Dendritic cell treated with granulocyte-macrophage colony-stimulating factor and Interleukin-4, amounts not matched to agents 40 ng/mL and 50 ng/mL, for 4 days (primary cell): ENCODE data around the gene GLMP.

Source experiments
- H3K27ac Mint-ChIP-seq: one replicate; pipeline ENCODE4 v1.8.0; 2022; ENCODE audit warnings: mild to moderate bottlenecking, mixed read lengths
- H3K27me3 Mint-ChIP-seq: one replicate; pipeline ENCODE4 v1.8.0; 2022; ENCODE audit warnings: mild to moderate bottlenecking, mixed read lengths
- H3K36me3 Mint-ChIP-seq: one replicate; pipeline ENCODE4 v1.8.0; 2022; ENCODE audit warnings: low read depth, mixed read lengths
- H3K4me1 Mint-ChIP-seq: one replicate; pipeline ENCODE4 v1.8.0; 2022; ENCODE audit warnings: low read depth, mixed read lengths
- H3K4me3 Mint-ChIP-seq: one replicate; pipeline ENCODE4 v1.8.0; 2022; ENCODE audit warnings: mild to moderate bottlenecking, moderate library complexity, mixed read lengths
- H3K9me3 Mint-ChIP-seq: one replicate; pipeline ENCODE4 v1.8.0; 2022; ENCODE audit warnings: mixed read lengths
- intact Hi-C: fragments of 100-400 bp; cut with micrococcal nuclease; formaldehyde crosslinking; loops from one replicate; pipeline ENCODE4 v1.15.0; 2022

Gene GLMP

DNA sequence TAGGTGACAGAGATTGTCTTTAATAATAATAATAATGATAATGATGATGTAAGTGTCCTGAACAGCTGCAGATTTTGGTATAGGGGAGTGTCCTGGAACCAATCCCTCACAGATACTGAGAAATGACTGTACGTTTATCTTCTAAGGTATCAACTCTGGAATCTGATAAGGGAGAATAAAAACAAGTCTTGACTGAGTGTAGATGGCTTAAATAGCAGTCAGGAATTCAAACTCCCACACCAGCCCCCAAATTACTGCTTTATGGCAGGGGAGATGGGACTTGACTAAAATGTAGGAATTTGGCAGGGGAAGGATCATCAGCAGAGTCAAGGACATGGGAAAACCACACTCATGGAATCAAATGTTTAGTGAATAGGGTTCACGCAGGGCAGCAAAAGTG is 9.7 kb upstream of the GLMP start:
- H3K9me3 Mint-ChIP-seq: no peaks in the 10 kb centered on the region
- intact Hi-C loops: no loop called here
- H3K4me1 Mint-ChIP-seq: no peaks in the 10 kb centered on the region
- H3K36me3 Mint-ChIP-seq: peaks cover 69% of the 10 kb centered on the region
- H3K27me3 Mint-ChIP-seq: no peaks in the 10 kb centered on the region
- H3K4me3 Mint-ChIP-seq: no peak overlapping the region
- no peak overlapping the region for H3K27ac Mint-ChIP-seq

DNA sequence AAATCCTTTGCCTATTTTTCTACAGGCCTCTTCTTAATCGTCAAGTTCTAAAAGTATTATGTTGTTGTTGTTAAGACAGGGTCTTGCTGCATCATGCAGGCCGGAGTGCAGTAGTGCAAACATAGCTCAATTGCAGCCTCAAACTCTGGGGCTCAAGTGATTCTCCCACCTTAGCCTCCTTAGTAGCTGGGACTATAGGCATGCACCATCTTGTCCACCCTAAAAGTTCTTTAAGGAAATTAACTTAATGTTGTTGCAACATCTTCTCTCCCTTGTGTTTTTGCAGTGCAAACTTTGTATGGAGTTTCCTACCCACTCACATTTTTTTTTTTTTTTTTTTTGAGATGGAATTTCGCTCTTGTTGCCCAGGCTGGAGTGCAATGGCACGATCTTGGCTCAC is 7.8 kb upstream of the GLMP start:
- Mint-ChIP-seq H3K4me1 (no peaks in the 10 kb centered on the region), H3K36me3 (peaks cover 50% of the 10 kb centered on the region), H3K4me3 (no peak overlapping the region), H3K27me3 (no peaks in the 10 kb centered on the region), H3K9me3 (no peaks in the 10 kb centered on the region), H3K27ac (no peak overlapping the region)
- intact Hi-C loops: no loop called here

DNA sequence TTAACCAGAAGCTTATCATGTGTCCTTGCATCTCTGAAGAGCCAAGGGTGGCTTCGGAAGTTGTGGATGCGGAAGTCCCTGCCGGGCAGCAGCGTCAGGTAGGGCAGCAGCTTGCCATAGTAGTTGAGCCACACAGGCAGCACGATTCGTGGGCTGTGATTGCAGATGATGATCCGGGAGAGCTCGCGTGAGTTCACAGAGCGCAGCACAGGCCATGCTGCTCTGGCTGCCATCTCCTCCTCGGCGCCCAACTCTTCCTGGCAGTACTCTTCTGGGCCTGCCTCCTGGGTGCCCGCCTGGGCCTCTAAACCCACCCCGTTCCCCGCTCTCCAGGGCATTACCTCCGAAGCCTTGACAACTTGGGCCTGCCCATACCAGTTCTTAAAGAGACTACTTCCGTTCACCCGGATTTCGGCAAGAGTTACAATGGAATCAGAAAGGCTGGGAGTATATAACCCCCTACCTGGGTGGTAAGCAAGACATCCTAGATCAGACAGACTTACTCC is 3.4 kb upstream of the GLMP start, which contains the start of gene VHLL:
Gene VHLL, minus strand, starts transcription at position 456 of the 506 bp plus-strand sequence. Its CDS starts 118 bp downstream, at position 338.
- peaks cover 1% of the 10 kb centered on the region for H3K27me3 Mint-ChIP-seq
- H3K27ac Mint-ChIP-seq: no peak within 1 kb of the TSS
- no peaks in the 10 kb centered on the region for H3K9me3 Mint-ChIP-seq
- intact Hi-C loops: no loop called here
- H3K4me3 Mint-ChIP-seq: no peak within 1 kb of the TSS
- H3K36me3 Mint-ChIP-seq: peaks cover 26% of the 10 kb centered on the region
- peaks cover 15% of the 10 kb centered on the region for H3K4me1 Mint-ChIP-seq

DNA sequence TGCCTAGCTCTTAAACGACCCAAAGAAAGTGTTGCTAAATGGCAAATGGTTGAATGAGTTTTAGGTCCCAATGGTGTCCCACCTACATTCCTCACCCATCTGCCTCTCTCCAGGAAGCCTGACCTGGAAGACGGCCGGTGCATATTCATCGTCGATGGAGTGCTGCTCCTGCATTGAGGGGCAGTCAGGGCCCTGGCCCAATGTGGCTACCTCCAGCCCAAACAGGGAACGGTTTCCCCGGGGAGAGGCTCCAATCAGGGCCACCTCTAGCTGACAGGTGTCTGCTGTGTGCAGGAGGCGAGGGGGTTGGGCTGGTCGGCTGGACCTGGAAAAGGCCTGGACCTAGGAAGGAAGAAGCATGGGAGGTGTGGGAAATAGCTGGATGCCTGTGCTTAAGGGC is 1.6 kb downstream of the GLMP start:
- peaks cover 51% of the 10 kb centered on the region for H3K36me3 Mint-ChIP-seq
- H3K4me1 Mint-ChIP-seq: peaks cover 53% of the 10 kb centered on the region
- peak overlapping the region; percentile 97 for H3K4me3 Mint-ChIP-seq
- intact Hi-C loops: no loop called here
- H3K9me3 Mint-ChIP-seq: no peaks in the 10 kb centered on the region
- peaks cover 1% of the 10 kb centered on the region for H3K27me3 Mint-ChIP-seq
- H3K27ac Mint-ChIP-seq: no peak overlapping the region

DNA sequence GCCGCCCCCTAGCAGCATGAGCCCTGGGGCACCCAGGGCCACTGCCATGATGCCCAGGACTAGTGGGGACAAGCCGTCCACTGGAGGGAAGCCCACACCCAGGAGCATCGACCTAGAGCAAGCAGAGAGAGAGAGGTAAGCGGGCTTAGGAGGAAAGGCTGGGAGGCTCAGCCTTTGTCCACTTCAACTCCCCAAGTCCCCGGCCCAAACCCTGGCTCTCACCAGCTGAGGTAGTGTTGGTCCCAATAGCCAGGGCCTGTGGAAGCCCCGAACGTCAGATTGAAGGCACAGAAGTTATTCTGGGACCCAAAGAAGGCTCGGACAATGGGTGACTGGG is 2.4 kb downstream of the GLMP start:
- Mint-ChIP-seq H3K4me1 (peaks cover 53% of the 10 kb centered on the region), H3K4me3 (peak overlapping the region; percentile 30), H3K27me3 (peaks cover 1% of the 10 kb centered on the region), H3K27ac (peak overlapping the region; percentile 38), H3K9me3 (no peaks in the 10 kb centered on the region), H3K36me3 (peaks cover 60% of the 10 kb centered on the region)
- intact Hi-C loops: no loop called here

DNA sequence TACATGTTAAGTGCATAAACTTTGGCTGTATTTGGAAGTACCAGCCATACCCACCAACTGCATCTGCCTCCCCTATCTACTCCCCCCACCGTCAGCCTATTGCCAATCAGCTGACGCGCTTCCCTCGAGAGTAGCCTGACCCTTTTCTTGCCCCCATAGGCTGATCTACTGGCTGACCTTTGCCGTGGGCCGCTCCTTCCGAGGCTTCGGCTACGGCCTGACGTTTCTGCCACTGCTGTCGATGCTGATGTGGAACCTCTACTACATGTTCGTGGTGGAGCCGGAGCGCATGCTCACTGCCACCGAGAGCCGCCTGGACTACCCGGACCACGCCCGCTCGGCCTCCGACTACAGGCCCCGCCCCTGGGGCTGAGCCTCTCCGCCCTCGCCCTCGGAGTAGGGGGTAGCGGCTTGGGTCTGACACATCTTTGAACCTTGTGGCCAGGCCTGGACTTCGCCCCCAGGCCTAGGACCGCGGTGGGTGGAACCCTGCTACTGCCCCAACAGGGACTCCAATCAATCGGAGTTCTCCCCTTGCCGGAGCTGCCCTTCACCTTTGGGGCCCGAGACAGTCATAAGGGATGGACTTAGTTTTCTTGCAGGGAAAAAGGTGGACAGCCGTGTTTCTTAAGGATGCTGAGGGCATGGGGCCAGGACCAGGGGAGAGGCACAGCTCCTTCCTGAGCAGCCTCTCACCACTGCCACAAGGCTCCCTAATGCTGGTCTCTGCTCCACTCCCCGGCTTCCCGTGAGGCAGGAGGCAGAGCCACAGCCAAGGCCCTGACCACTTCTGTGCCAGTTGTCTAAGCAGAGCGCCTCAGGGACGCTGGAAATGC is 4.0 kb downstream of the GLMP start:
- H3K27me3 Mint-ChIP-seq: peaks cover 1% of the 10 kb centered on the region
- peaks cover 71% of the 10 kb centered on the region for H3K36me3 Mint-ChIP-seq
- no peaks in the 10 kb centered on the region for H3K9me3 Mint-ChIP-seq
- peak overlapping the region; percentile 81 for H3K27ac Mint-ChIP-seq
- H3K4me3 Mint-ChIP-seq: peak overlapping the region; percentile 74
- intact Hi-C loops: no loop called here
- peaks cover 53% of the 10 kb centered on the region for H3K4me1 Mint-ChIP-seq

DNA sequence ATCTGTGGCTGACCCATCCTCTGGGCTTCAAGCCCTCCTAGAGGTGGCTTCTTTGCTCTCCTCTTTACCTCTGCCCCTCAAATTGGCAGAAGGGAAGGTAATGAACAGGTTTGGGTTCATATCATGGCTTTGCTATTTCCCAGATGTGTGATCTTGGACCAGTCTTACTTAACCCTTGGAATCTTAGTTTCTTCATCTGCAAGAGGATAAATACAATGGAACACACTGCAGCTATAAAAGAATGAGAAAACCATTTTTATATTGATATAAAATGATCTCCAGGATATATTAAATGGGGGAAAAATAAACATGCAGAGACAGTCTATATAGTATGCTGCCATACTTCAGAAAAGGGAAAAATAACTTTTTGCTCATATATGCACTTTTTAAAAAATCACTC is 5.6 kb downstream of the GLMP start:
- no peak overlapping the region for H3K27ac Mint-ChIP-seq
- H3K9me3 Mint-ChIP-seq: no peaks in the 10 kb centered on the region
- no peak overlapping the region for H3K4me3 Mint-ChIP-seq
- peaks cover 80% of the 10 kb centered on the region for H3K36me3 Mint-ChIP-seq
- H3K27me3 Mint-ChIP-seq: peaks cover under 1% of the 10 kb centered on the region
- intact Hi-C loops: loop anchor here (10.0 kb wide), 1 partner anchor 45 kb away; the partner anchor contains the start of genes CCT3 and TSACC
- H3K4me1 Mint-ChIP-seq: peaks cover 62% of the 10 kb centered on the region

DNA sequence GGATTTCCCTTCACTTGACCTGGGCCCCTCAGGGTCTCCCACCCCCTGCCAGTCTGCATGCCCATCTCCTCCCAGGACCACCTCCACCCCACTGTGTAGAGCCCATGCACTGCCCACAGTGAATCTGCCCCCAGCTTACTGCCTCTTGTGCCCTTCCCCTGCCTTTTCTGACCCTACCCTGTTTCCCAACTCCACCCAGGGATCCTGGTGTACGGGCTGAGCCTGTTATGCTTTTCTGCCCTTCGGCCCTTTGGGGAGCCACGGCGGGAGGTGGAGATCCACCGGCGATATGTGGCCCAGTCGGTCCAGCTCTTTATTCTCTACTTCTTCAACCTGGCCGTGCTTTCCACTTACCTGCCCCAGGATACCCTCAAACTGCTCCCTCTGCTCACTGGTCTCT is 9.4 kb downstream of the GLMP start:
- Mint-ChIP-seq H3K9me3 (no peaks in the 10 kb centered on the region), H3K4me3 (no peak overlapping the region), H3K27ac (peak overlapping the region; percentile 42), H3K4me1 (peaks cover 58% of the 10 kb centered on the region), H3K36me3 (peaks cover 58% of the 10 kb centered on the region), H3K27me3 (no peaks in the 10 kb centered on the region)
- intact Hi-C loops: loop anchor here (10.0 kb wide), 1 partner anchor 49 kb away; the partner anchor contains the start of genes CCT3 and TSACC

DNA sequence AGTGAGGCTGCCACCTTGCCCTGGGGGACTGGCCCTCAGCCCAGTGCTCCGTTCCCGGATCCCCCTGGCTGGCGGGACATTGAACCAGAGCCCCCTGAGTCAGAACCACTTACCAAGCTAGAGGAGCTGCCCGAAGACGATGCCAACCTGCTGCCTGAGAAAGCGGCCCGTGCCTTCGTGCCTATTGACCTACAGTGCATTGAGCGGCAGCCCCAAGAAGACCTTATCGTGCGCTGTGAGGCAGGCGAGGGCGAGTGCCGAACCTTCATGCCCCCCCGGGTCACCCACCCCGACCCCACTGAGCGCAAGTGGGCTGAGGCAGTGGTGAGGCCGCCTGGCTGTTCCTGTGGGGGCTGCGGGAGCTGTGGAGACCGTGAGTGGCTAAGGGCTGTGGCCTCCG is 10.0 kb downstream of the GLMP start:
- intact Hi-C loops: loop anchor here (10.0 kb wide), 1 partner anchor 49 kb away; the partner anchor contains the start of genes CCT3 and TSACC
- peaks cover 60% of the 10 kb centered on the region for H3K36me3 Mint-ChIP-seq
- no peaks in the 10 kb centered on the region for H3K27me3 Mint-ChIP-seq
- H3K27ac Mint-ChIP-seq: peak overlapping the region; percentile 42
- peaks cover 60% of the 10 kb centered on the region for H3K4me1 Mint-ChIP-seq
- no peaks in the 10 kb centered on the region for H3K9me3 Mint-ChIP-seq
- no peak overlapping the region for H3K4me3 Mint-ChIP-seq

DNA sequence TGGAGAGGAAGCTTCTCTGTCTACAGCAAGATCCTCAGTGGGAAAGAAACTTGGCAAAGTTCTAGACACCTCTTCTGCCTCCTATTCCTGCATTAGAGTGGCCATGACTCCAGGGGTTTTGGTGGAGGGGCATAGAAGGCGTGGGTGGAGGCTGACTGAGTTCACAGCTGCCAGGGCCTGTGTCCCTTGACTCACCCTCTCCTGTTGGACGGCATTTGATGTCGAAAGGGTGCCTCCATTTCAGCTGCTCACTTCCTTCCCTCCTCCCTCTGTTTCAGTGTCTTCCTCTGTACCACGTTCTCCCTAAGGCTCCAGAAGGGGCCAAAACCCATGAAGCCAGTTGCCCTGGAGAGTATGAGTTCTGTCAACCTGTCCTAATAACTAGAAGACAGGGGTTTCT is 10.7 kb downstream of the GLMP start:
- H3K27ac Mint-ChIP-seq: peak overlapping the region; percentile 10
- H3K9me3 Mint-ChIP-seq: no peaks in the 10 kb centered on the region
- peaks cover 67% of the 10 kb centered on the region for H3K36me3 Mint-ChIP-seq
- peaks cover 62% of the 10 kb centered on the region for H3K4me1 Mint-ChIP-seq
- no peak overlapping the region for H3K4me3 Mint-ChIP-seq
- intact Hi-C loops: loop anchor here (10.0 kb wide), 1 partner anchor 50 kb away; the partner anchor contains the start of genes CCT3 and TSACC
- no peaks in the 10 kb centered on the region for H3K27me3 Mint-ChIP-seq

DNA sequence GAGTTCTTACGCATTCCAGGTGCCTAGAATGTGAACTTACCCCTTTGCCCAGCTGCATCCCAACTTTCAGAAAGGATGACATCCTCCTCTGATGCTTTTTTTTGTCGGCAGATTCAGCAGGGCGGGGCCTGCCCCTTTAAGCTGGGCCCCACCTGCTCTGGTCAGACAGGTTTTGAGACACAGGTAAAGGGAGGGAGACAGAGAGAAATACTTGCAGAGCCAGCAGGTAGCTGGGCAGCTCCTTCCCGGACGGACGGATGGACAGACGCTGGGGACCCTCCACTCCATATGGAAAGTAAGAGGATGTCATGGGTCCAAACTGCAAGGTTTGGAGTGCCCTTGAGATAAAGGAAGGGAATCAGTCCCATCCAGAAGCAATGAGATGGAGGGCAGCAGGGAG is 11.4 kb downstream of the GLMP start, which contains the start of gene TMEM79:
Gene TMEM79, plus strand, starts transcription at position 214 of the 400 bp plus-strand sequence. CDS start 902 bp downstream, outside the sequence.
- Mint-ChIP-seq H3K4me3 (peak within 1 kb of the TSS; percentile 93), H3K27me3 (no peaks in the 10 kb centered on the region), H3K4me1 (peaks cover 62% of the 10 kb centered on the region), H3K36me3 (peaks cover 64% of the 10 kb centered on the region), H3K9me3 (no peaks in the 10 kb centered on the region), H3K27ac (peak within 1 kb of the TSS; percentile 93)
- intact Hi-C loops: loop anchor here (10.0 kb wide), 1 partner anchor 51 kb away; the partner anchor contains the start of genes CCT3 and TSACC

DNA sequence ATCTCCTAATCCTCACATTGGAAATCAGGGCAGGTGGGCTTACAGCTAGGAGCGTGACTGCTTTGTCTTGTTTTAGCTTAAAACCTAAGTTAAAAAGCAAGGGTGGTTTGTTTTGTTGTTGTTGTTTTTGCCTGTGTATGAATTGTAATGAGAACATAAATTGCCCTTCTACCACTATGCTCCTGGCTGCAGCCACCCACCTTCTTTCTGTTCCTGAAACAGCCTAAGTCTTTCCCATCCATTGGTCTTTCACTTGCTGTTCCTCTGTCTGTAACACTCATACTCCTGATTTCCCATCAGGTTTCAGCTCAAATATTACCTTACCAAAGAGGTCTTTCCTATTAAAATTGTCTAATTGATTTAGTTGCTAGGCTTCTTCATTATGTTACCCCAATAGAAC is 12.0 kb downstream of the GLMP start:
- intact Hi-C loops: loop anchor here (10.0 kb wide), 1 partner anchor 51 kb away; the partner anchor contains the start of genes CCT3 and TSACC

DNA sequence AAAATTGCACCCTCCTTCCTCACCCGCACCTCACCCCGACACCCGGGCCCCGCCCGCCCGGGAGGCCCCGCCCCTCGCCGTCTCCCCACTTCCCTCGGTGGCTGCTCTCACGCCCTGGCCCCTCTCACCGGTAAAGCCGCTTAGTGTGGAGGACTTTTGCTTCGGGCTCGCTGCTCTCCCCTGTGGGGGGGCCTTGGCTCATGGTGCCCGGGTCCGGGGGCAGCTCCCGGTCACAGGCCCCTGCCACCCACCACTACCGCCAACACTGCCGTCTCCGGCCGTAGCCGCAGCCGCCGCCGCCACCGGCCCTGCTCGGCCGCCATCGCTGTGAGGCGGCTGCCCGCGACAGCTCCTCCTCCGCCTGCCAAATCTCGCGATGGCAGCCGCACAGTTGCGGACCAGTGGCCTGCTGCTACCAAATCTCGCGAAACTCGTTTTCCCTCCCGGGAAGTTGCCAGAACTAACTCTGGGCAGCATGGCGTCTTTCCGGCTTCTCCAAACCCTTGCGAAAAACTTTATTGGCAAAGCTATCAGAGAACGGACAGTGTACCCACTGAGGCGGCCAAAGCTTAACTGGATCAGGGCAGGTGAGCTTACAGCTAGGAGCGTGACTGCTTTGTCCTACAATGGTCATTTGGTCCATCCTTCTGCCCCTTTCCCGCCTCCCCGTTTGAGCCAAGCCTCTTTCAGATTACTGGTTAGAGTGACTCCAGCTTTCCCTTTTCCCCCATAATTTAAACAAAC is 12.8 kb downstream of the GLMP start, which contains the start of gene SMG5:
Gene SMG5, minus strand, starts transcription at position 347 of the 744 bp plus-strand sequence. Its CDS starts 145 bp downstream, at position 202.
- Mint-ChIP-seq H3K9me3 (no peaks in the 10 kb centered on the region), H3K27me3 (no peaks in the 10 kb centered on the region), H3K27ac (peak within 1 kb of the TSS; percentile 93), H3K4me3 (peak within 1 kb of the TSS; percentile 93), H3K36me3 (peaks cover 64% of the 10 kb centered on the region), H3K4me1 (peaks cover 76% of the 10 kb centered on the region)
- intact Hi-C loops: loop anchor here (10.0 kb wide), 1 partner anchor 52 kb away; the partner anchor contains the start of genes CCT3 and TSACC

More for the DNA sequence above, 12.0 kb downstream of the GLMP start:
- Mint-ChIP-seq H3K4me3 (peak overlapping the region; percentile 93), H3K9me3 (no peaks in the 10 kb centered on the region), H3K36me3 (peaks cover 64% of the 10 kb centered on the region), H3K4me1 (peaks cover 67% of the 10 kb centered on the region), H3K27me3 (no peaks in the 10 kb centered on the region), H3K27ac (peak overlapping the region; percentile 93)
